ENCODE data around the gene PHLDB1.

PHLDB1 gene

GRCh38 chr11:118622376-118623268, 15.2 kb downstream of the PHLDB1 start:
- peak; percentile 48 for DNase-seq (ENCODE audit: low spot score)

GRCh38 chr11:118623269-118623655, 15.8 kb downstream of the PHLDB1 start:
- no peak for DNase-seq (ENCODE audit: low spot score)

GRCh38 chr11:118625036-118625690, 17.7 kb downstream of the PHLDB1 start:
- DNase-seq (ENCODE audit: low spot score): no peak

GRCh38 chr11:118625976-118626375, 18.6 kb downstream of the PHLDB1 start:
- no peak for DNase-seq (ENCODE audit: low spot score)

GRCh38 chr11:118627566-118627965, 20.2 kb downstream of the PHLDB1 start:
- no peak for DNase-seq (ENCODE audit: low spot score)

- DNase-seq (ENCODE audit: low spot score): no peak
Measured at GRCh38 chr11:118628031-118628430, 20.6 kb downstream of the PHLDB1 start.

GRCh38 chr11:118628432-118628831, 21.0 kb downstream of the PHLDB1 start:
- no peak for DNase-seq (ENCODE audit: low spot score)

GRCh38 chr11:118628861-118629549, 21.6 kb downstream of the PHLDB1 start:
- no peak for DNase-seq (ENCODE audit: low spot score)

GRCh38 chr11:118629761-118630661, 22.6 kb downstream of the PHLDB1 start:
- DNase-seq (ENCODE audit: low spot score): no peak

- no peak for DNase-seq (ENCODE audit: low spot score)
Measured at GRCh38 chr11:118631142-118631909, 23.9 kb downstream of the PHLDB1 start.

GRCh38 chr11:118632577-118633318, 25.3 kb downstream of the PHLDB1 start:
- DNase-seq (ENCODE audit: low spot score): no peak

- DNase-seq (ENCODE audit: low spot score): no peak
Measured at GRCh38 chr11:118633319-118633690, 25.9 kb downstream of the PHLDB1 start.

- DNase-seq (ENCODE audit: low spot score): no peak
Measured at GRCh38 chr11:118633979-118634378, 26.6 kb downstream of the PHLDB1 start.

GRCh38 chr11:118634431-118635236, 27.2 kb downstream of the PHLDB1 start:
- no peak for DNase-seq (ENCODE audit: low spot score)

- no peak for DNase-seq (ENCODE audit: low spot score)
Measured at GRCh38 chr11:118635237-118635591, 27.8 kb downstream of the PHLDB1 start.

GRCh38 chr11:118635642-118636041, 28.2 kb downstream of the PHLDB1 start:
- no peak for DNase-seq (ENCODE audit: low spot score)

GRCh38 chr11:118636569-118637290, 29.3 kb downstream of the PHLDB1 start:
- DNase-seq (ENCODE audit: low spot score): no peak

- DNase-seq (ENCODE audit: low spot score): no peak
Measured at GRCh38 chr11:118638726-118639125, 31.3 kb downstream of the PHLDB1 start.

- DNase-seq (ENCODE audit: low spot score): no peak
Measured at GRCh38 chr11:118639899-118640298, 32.5 kb downstream of the PHLDB1 start.

All from RKO (cell line).